Islet precursor cell (in vitro differentiated cells): Measurements from ENCODE around the gene CTNNA3.
"Not testable (repeated sequence)": the region's sequence is repeated elsewhere in the genome, so short reads cannot be mapped to it uniquely, and the experiment has no call there.

ENCODE experiments used
- DNase-seq: peaks from one replicate; pipeline ENCODE4 v3.0.0-alpha.2; 2018

The CTNNA3 gene

DNA sequence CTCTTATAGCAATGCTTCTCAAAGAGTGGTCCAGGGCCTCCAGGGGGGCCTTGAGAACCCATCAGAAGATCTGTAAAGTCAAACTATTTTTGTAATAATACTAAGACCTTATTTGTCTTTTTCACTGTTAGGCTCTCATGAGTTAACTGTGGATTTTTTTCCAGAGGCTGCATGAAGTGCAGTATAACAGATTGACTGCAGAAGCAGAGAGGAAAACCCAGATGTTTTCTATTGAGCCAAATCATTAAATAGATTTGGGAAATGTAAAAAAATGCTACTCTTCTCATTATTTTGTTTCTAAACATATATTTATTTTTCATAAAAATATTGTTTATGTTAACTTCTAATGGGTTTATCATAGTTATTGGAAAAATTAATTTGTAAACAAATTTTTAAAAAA lies 1359.2 kb downstream of the CTNNA3 start:
- DNase-seq, result no peak

DNA sequence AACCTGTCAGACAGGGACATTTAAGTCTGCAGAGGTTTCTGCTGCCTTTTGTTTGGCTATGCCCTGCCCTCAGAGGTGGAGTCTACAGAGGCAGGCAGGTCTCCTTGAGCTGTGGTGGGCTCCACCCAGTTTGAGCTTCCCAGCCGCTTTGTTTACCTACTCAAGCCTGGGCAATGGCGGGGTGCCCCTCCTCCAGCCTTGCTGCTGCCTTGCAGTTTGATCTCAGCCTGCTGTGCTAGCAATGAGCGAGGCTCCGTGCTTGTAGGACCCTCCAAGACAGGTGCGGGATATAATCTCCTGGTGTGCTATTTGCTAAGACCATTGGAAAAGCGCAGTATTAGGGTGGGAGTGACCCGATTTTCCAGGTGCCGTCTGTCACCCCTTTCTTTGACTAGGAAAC lies 1360.2 kb downstream of the CTNNA3 start:
- DNase-seq, result not testable (repeated sequence)

GRCh38 chr10:66329147-66329546 lies 1366.8 kb downstream of the CTNNA3 start:
- no peak for DNase-seq

- no peak for DNase-seq
These were observed 1369.1 kb downstream of the CTNNA3 start for GRCh38 chr10:66326876-66327275.

DNA sequence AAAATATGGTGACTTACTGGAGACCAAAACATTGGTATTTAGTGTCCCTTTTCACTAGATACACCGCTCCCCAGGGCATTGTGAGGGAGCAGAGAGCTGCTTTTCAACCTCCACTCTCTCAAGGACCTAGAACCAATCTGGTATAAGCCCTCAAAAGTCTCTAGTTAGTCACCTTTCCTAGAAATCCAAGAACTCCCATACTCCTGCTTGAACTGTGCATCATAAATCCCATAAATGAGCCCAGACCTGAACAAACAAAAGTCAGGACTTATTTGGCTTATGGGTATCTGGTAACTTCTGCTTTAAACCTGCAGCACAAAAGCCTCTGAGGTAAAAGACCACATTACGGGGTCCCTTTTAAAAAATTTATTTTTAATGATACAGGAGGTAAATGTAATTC lies 1373.2 kb downstream of the CTNNA3 start:
- DNase-seq, result no peak

DNA sequence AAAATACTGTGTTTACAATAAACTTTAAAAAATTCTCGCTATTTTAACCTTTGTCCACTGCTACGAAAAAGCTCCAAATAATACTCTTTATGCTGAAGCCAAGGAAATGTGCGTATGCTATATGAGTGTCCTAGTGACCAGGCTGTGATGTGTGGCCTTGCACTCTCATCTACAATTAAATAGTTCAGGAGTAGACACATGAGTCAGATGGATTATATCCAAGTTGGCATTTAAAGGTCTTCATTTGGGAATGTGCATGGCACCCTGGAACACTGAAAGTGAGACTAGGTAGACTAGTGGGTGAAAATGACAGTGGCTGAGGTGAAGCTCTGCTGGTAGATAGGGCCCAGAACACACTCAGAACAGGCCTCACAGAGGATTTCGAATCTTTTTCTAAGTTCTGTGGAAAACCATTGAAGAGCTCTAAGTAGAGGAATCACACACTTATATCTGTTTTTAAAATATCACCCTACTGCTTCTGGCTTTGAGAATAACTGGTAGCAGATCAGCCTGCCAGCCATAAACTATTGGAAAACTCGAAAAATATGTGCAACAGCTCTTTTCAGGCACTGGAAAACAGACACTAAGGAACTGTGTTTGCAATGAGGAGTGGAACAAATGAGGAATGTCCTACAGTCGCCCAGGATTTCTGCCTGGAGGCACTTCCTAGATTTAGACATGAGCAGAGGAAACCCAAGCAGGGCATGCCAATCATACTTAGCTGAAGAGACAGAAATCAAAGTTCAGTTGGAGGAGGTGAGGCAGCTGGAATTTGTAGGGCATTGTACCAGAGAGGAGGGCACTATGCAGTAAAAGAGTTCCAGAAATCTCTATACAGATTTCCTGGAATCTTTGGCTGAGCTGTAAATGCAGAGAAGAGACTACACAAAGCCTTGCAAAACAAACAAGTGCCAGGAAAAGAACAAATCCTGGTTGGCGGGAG lies 1374.0 kb downstream of the CTNNA3 start:
- peak; percentile 89 for DNase-seq

DNA sequence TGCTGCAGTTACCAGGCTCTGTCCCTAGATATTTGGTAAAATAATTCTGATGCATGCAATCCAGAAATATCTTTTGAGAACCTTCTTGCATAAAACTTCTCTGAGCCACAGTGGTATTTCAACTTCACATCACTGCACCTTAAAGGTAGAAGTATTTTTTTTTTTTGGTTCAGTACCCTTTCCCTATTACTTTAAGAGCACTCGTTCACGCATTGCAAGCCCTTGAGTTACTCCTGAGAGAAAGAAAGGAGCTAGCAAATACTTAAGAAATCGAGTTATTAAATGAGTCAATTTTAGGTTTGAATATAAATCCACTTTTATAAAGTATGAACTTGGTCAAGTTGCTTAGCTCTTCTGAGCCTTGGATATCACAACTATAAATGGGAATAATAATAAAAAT lies 1377.2 kb downstream of the CTNNA3 start:
- no peak for DNase-seq

DNA sequence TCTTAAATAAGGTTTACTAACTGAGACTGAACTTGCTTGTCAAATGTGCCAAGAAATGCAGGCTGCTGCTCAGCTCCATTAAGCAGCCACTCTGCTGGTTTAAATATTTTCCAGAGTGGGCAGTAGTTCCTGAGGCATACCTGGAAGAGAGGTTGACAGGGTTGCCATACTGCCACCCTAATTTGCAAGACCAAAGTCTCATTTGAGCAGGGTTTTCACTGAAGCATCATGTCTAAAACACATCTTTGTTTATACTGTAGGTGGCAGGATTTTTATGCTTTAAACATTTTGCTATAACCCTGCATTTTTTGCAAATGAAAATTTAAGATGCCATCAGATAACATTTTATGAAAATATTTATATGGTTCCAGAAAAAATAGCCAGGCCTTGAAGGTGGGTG lies 1388.2 kb downstream of the CTNNA3 start:
- no peak for DNase-seq

- DNase-seq, result no peak
These were observed 1394.9 kb downstream of the CTNNA3 start for GRCh38 chr10:66301078-66301477.

GRCh38 chr10:66295602-66296001 lies 1400.4 kb downstream of the CTNNA3 start:
- no peak for DNase-seq

- DNase-seq, result no peak
These were observed 1401.5 kb downstream of the CTNNA3 start for GRCh38 chr10:66294538-66294937.

DNA sequence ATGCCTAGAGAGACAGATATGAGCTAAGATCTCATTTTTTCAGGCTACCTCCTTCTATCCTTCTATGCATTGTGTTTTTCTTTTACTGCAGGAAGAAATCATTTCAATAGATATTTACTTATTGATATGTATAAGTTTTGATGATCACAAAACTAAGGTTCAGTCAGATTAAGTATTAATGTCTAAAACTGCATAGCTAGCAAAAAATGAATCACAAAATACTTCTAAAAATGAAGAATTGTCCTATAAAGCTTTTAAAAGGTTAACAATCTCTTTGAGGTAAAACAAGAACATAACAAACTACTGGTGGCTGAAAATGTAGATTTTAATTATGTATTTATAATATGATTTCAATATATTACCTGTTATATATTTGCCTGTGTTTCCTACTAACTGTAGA lies 1403.1 kb downstream of the CTNNA3 start:
- DNase-seq, result no peak

DNA sequence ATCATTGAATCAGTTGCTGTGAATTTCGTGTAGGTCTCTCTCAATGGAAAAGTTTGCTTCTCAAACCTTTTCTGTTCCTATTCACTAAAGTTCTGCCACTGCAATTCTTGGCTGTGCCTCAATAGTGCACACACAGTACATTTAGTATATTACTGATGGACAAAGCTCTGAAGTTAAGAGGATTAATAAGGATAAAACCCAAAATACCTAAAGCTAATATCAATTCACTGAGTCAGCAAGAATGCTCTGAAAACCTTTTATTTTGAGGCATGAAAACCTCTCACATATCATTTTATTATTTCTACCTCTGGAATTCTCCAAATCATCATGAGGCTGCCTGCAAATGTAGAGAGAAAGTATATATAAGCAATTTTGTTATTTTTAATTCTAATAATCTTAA lies 1403.5 kb downstream of the CTNNA3 start:
- DNase-seq, result no peak

GRCh38 chr10:66291133-66291532 lies 1404.9 kb downstream of the CTNNA3 start:
- DNase-seq, result no peak

DNA sequence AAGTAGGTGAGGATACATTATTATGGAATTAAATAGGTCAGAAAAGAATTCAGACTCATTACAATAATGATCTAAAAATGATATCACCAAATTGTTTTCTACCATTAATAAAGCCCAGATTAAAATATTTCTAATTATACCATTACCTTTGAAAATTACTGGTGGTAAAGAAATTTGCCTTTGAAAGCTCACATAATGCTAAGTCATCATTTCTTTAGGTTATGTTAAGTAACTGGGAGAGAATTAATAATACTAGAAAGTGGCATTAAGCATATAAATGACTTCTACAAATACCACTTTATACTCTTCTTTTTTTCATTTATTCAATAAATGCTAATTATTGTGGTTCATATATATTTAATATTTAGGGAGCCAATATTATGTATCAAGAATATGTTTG lies 1411.4 kb downstream of the CTNNA3 start:
- no peak for DNase-seq

- no peak for DNase-seq
These were observed 1412.0 kb downstream of the CTNNA3 start for GRCh38 chr10:66283874-66284464.

DNA sequence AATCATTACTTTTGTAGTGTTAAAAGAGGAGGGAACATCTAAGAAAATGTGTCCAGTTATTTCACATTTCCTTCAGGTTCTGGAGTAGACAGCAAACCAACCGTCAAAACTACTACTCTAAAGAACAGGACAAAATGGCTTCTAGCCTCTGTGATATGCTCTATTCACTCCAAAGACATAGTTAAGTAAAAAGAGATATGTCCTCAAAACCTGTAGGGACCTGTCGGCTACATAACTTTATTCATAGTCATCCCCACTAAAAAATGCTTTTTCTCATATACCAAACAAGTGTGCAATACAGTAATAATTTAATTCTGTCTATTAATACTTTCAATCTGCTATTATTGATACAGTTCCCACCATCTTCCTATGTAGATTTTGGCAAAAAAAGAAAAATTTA lies 1412.9 kb downstream of the CTNNA3 start:
- DNase-seq, result no peak

DNA sequence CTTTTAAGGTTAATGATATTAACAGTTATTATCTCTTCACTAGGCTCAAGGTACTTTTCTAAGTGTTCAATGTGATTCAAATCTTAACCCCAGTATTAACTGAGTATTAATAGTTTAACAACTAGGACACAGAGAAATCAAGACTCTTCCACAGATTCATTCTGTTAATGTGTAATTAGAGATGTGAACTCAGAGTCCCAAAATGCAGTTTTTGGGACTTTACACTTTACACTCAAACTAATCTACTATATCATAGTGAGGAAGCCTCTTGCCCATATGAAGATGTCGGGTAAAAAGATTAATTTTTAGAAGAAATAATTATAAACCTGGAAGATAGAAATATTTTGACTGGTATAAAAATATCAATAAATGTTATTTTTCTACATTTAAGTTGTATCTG lies 1414.7 kb downstream of the CTNNA3 start:
- no peak for DNase-seq

- DNase-seq, result no peak
These were observed 1418.5 kb downstream of the CTNNA3 start for GRCh38 chr10:66277481-66277880.

GRCh38 chr10:66273966-66274519 lies 1422.0 kb downstream of the CTNNA3 start:
- DNase-seq, result no peak

- DNase-seq, result no peak
These were observed 1430.6 kb downstream of the CTNNA3 start for GRCh38 chr10:66265398-66265797.

DNA sequence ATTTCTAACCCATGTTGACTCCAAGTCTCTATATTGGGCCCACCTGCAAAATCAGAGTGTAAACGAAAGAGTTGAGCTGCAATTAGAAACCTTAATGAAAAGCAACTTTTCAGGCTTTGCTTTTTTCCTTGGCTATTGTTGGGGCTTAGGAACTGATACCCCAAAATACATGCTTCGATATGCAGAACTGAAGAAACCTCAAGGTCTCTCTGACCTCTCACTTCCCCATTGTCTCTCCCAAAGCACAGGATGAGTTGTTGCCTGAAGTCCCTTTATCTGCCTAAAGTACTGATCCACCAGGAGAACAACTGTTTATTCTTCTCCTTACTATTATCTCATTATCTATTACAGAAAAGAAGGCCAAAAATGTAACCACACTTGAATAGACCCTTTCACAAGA lies 1436.2 kb downstream of the CTNNA3 start:
- DNase-seq, result no peak

GRCh38 chr10:66258693-66259092 lies 1437.3 kb downstream of the CTNNA3 start:
- no peak for DNase-seq

GRCh38 chr10:66257801-66258200 lies 1438.2 kb downstream of the CTNNA3 start:
- no peak for DNase-seq
